GM12873 (cell line): Measurements from ENCODE around the gene JAKMIP1.

ENCODE experiments used
- TF ChIP-seq, protein P1 (sequence below): IDR thresholded peaks from 2 replicates; pipeline ENCODE4 v1.5.1; 2012; ENCODE audit warnings: low read depth, mild to moderate bottlenecking, moderate library complexity, low read length, control low read depth; ENCODE audit not compliant: insufficient read depth; ENCODE audit errors: missing control alignments

The JAKMIP1 gene

DNA sequence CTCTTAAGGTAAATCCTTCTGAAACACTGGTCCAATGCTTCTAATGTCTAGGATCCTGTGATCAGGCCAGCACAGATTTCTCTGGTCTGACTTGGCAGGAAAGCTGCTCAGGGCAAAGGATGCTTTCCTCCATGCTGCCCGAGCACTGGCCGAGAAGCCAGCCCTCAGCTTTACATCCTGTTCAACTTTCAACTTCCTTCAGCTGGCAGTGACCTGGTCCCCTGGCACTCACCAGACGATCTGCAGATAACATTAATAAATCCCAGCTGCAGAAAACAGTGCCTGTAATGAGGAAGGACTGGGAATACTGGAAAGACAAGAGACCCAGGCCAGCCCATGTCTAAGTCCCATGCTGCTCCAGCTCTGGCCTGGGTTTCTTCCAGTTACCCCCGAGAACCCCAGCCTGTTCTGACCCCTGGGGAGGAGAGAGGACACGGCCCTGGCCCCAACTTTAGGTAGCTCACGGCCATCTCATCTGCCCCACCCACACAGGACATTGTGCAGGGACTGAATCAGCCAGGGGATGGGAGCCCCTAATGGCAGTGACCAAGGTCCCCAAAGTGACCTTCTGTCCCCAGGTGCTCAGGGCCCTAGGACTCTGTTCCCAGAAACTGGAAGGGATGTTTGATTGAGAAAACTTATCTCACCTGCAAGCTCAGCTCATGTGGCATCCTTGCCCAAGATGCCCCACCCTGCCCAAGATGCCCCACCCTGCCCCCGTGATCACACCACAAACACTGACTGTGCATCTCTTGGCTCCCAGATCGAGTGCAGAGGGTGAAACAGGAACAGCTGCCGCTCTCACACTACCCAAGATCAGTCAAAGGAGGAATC lies 28.0 kb downstream of the JAKMIP1 start:
- TF ChIP-seq, protein P1, sequence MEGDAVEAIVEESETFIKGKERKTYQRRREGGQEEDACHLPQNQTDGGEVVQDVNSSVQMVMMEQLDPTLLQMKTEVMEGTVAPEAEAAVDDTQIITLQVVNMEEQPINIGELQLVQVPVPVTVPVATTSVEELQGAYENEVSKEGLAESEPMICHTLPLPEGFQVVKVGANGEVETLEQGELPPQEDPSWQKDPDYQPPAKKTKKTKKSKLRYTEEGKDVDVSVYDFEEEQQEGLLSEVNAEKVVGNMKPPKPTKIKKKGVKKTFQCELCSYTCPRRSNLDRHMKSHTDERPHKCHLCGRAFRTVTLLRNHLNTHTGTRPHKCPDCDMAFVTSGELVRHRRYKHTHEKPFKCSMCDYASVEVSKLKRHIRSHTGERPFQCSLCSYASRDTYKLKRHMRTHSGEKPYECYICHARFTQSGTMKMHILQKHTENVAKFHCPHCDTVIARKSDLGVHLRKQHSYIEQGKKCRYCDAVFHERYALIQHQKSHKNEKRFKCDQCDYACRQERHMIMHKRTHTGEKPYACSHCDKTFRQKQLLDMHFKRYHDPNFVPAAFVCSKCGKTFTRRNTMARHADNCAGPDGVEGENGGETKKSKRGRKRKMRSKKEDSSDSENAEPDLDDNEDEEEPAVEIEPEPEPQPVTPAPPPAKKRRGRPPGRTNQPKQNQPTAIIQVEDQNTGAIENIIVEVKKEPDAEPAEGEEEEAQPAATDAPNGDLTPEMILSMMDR, result no peak

DNA sequence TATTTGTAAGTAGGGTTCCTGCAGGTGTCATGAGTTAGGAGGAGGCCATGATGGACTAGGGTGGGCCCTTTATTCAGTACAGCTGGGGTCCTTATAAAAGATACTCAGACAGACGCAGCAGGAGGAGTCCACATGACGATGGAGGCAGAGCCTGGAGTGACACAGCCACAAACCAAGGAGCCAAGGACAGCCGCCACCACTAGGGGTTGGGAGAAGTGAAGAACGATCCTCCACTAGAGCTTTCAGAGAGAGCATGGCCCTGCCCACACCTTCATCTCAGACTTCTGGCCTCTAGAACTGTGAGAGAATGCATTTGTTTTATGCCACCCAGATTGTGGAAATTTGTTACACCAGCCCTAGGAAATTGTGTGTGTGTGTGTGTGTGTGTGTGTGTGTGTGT lies 31.1 kb downstream of the JAKMIP1 start:
- TF ChIP-seq, protein P1, result no peak

DNA sequence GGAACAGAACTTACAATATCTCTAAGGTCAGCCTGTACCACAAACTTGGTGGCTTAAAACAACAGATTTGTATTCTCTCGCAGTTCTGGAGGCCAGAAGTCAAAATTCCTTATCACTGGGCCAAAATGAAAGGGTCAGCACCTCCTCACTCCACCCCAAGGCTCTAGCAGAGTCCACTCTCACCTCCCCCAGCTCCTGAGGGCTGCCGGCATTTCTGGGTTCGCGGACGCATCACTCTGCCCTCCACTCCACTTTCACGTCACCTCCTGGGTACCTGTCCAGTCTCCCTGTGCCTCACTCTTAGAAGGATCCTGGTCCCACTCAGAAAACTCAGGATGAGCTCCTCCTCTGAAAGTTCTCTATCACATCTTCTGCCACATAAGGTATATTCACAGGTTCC lies 34.6 kb downstream of the JAKMIP1 start:
- TF ChIP-seq, protein P1, result no peak

DNA sequence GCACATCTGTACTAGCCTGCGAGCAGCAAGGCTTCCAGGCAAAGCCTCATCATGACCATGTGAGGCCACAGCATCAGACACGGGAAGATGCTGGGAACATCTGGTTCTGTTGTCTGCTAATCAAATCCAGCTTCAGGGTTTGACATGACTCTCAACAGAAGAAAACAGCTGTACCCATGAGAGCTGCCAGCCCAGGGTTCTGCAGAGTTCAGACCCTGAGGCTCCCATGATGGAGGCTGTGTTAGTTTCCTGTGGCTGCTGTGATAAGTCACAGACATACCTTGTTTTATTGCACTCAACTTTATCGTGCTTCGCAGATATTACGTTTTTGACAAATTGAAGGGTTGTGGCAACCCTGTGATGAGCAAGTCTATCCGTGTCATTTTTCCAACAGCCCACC lies 37.5 kb downstream of the JAKMIP1 start:
- TF ChIP-seq, protein P1, result no peak

DNA sequence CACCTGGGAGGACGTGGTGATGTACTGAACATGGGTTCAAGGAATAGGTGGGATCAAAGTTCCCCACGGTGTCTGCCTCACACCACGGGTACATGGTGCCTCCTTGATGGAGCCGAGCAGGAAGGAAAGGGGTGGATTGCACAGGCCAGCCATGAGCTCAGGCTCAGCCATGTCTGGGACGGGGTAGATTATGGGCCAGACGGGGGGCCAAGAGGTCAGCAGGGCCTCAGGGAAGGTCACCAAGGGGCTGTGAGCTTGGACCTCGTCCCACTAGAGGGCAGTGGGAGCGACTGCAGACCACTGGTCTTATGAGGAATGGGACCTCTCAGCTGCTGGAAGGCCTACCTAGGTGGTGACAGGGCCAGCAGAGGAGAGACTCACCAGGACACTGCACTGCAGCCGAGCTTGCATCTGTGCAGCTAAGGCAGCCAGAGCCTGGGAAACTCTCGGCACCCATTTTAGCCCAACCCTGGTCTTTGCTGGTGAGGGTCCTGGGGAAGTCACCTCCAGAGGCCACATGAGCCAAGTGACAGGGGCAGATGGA lies 38.4 kb downstream of the JAKMIP1 start:
- TF ChIP-seq, protein P1, result no peak

DNA sequence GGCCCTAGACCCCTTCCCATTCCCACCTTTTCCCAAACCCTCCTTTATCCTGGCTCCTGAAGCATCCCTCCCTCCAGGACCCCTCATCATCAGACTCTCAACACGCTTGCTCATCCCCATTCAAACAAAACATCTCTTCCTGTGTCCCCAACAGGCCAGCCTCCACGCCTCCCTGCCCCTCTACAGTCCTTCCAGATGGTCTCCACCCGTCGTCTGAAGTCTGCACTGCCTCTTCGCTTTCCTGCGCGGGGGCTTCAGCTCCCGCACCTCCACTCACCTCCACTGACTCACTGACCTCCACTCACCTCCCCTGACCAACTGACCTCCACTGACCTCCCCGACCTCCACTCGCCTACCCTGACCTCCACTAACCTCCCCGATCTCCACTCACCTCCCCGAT lies 39.8 kb downstream of the JAKMIP1 start:
- TF ChIP-seq, protein P1, result no peak

DNA sequence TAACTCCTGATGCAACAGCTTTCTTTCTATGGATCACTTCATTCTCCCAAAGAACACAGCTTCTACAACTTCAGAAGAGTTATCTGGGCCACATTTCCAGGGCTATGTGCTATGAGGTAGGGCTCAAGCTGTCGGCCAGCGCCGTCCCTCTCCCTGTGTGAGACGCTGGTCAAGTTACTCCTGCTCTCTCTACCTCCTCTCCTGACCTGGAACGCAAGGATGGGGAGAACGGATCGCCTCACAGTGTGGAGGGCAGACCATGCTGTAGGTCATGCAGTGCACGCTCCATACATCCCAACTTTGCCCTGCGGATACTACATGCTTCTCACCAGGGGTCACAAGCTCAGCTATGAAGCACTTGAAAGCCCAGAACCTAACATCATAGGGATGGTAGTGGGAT lies 42.4 kb downstream of the JAKMIP1 start:
- TF ChIP-seq, protein P1, result no peak
